Upper lobe of left lung (tissue), 4 donors: ENCODE measurements around the gene ANKRD36C.
"Not testable (repeated sequence)": the region's sequence is repeated elsewhere in the genome, so short reads cannot be mapped to it uniquely, and the experiment has no call there.

ENCODE experiments used
- CTCF ChIP-seq, 6 experiments: fragments of 450-650 bp in 4 of 6; fragments of 200-600 bp in 2 of 6; sonication (generic) in 2 of 6; IDR thresholded peaks; one replicate each; pipeline ENCODE4 v1.5.1; 2016 to 2019; ENCODE audit warnings: antibody characterized with exemption in 6 of 6
- EP300 ChIP-seq, 4 donors: sonication (generic); formaldehyde crosslinking; IDR thresholded peaks; one replicate each; pipeline ENCODE4 v1.5.1; 2017; ENCODE audit warnings: antibody characterized with exemption in 4 of 4, control low read depth in 2 of 4
- POLR2AphosphoS5 ChIP-seq, 2 donors: sonication (generic); formaldehyde crosslinking; IDR thresholded peaks; one replicate each; pipeline ENCODE4 v1.5.1; 2017; ENCODE audit warnings: antibody characterized with exemption in 2 of 2

- not testable (repeated sequence) for TF ChIP-seq EP300, CTCF, POLR2AphosphoS5 (IDR thresholded peaks at IDR 0.05)
Measured at GRCh38 chr2:96009833-96010232, 18.2 kb upstream of the ANKRD36C start.
